HG03025 (cell line): ENCODE measurements around the gene CDC34.

Experiments
- ATAC-seq: cut with Tn5 transposase; IDR thresholded peaks from one replicate; pipeline ENCODE4 v1.9.1; 2021; ENCODE audit warnings: mild to moderate bottlenecking, moderate library complexity; ENCODE audit not compliant: unreplicated experiment, low FRiP score

Gene CDC34

GRCh38 chr19:540867-541637 lies 9.5 kb downstream of the CDC34 start:
- ATAC-seq: no peak

GRCh38 chr19:541699-542098 lies 10.1 kb downstream of the CDC34 start:
- no peak for ATAC-seq

- ATAC-seq: no peak
Observed at GRCh38 chr19:542173-542866, 10.8 kb downstream of the CDC34 start.

- ATAC-seq: no peak
Observed at GRCh38 chr19:543910-544608, 12.5 kb downstream of the CDC34 start, which contains the start of gene GZMM. TSS of gene GZMM (plus strand) at chr19:544053. CDS start at chr19:544072, 19 bp downstream.

GRCh38 chr19:547117-547516 lies 15.6 kb downstream of the CDC34 start:
- no peak for ATAC-seq

- no peak for ATAC-seq
Observed at GRCh38 chr19:547836-548720, 16.5 kb downstream of the CDC34 start.

GRCh38 chr19:548886-549830 lies 17.6 kb downstream of the CDC34 start:
- no peak for ATAC-seq

- no peak for ATAC-seq
Observed at GRCh38 chr19:554817-555216, 23.3 kb downstream of the CDC34 start.

GRCh38 chr19:555474-555808 lies 23.9 kb downstream of the CDC34 start:
- ATAC-seq: no peak

- no peak for ATAC-seq
Observed at GRCh38 chr19:556611-557382, 25.2 kb downstream of the CDC34 start.

GRCh38 chr19:558770-559439 lies 27.3 kb downstream of the CDC34 start:
- ATAC-seq: no peak

GRCh38 chr19:560121-560520 lies 28.6 kb downstream of the CDC34 start:
- no peak for ATAC-seq

GRCh38 chr19:566403-566802 lies 34.8 kb downstream of the CDC34 start:
- ATAC-seq: no peak

- no peak for ATAC-seq
Observed at GRCh38 chr19:566844-567243, 35.3 kb downstream of the CDC34 start.

GRCh38 chr19:567296-567900 lies 35.8 kb downstream of the CDC34 start:
- ATAC-seq: no peak

- no peak for ATAC-seq
Observed at GRCh38 chr19:570251-570686, 38.7 kb downstream of the CDC34 start.

GRCh38 chr19:570937-571565 lies 39.5 kb downstream of the CDC34 start:
- ATAC-seq: no peak
